HepG2 (cell line): Measurements from ENCODE around the gene MAPRE3. TPM values are rescaled to one million over a fixed set of nuclear protein-coding genes. Genes with fewer than 3 reads are reported as not detected.

ENCODE experiments used
- CBX1 ChIP-seq: IDR thresholded peaks from one replicate; pipeline ENCODE4 v1.6.1; 2016; ENCODE audit warnings: antibody characterized with exemption, low read depth
- KMT2B ChIP-seq: IDR thresholded peaks from 2 replicates; pipeline ENCODE4 v1.6.1; 2016; ENCODE audit warnings: missing genetic modification reagents, missing compliant biosample characterization
- MAFF ChIP-seq: IDR thresholded peaks from 2 replicates; pipeline ENCODE4 v1.6.1; 2011; ENCODE audit warnings: low read depth, low read length, improper control_type of control experiment
- NAIF1 ChIP-seq: sonication (generic); formaldehyde crosslinking; IDR thresholded peaks from 2 replicates; pipeline ENCODE4 v1.5.0; 2020; ENCODE audit warnings: mild to moderate bottlenecking, missing genetic modification reagents, borderline replicate concordance
- NPAS2 ChIP-seq: sonication (generic); formaldehyde crosslinking; IDR thresholded peaks from 2 replicates; pipeline ENCODE4 v1.8.0; 2022; ENCODE audit warnings: mild to moderate bottlenecking, missing genetic modification reagents, borderline replicate concordance
- PRMT3 ChIP-seq: sonication (generic); formaldehyde crosslinking; IDR thresholded peaks from 2 replicates; pipeline ENCODE4 v1.8.1; 2022; ENCODE audit warnings: low read depth, mild to moderate bottlenecking, moderate library complexity, missing genetic modification reagents, borderline replicate concordance
- ZNF484 ChIP-seq: sonication (generic); formaldehyde crosslinking; IDR thresholded peaks from 2 replicates; pipeline ENCODE4 v1.5.1; 2020; ENCODE audit warnings: mild to moderate bottlenecking, low read depth, missing genetic modification reagents, borderline replicate concordance
- ZNF496 ChIP-seq: sonication (generic); formaldehyde crosslinking; IDR thresholded peaks from 2 replicates; pipeline ENCODE4 v1.8.1; 2023; ENCODE audit warnings: mild to moderate bottlenecking, moderate library complexity, missing genetic modification reagents; ENCODE audit not compliant: insufficient replicate concordance
- ZNF567 ChIP-seq: sonication (generic); formaldehyde crosslinking; IDR thresholded peaks from 2 replicates; pipeline ENCODE4 v1.8.1; 2023; ENCODE audit warnings: mild to moderate bottlenecking, missing genetic modification reagents, borderline replicate concordance
- polyA plus RNA-seq, 8 experiments: library from polyadenylated mRNA; depleted of rRNA in 3 of 8; stranded (reverse) in 7 of 8; unstranded in 1 of 8; fragments of >200 nt; fragmentation: Illumina TruSeq in 4 of 8; extraction: Trizol in 4 of 8; gene quantifications; 2 replicates each; pipeline versions ENCODE4 v1.2.1 to v1.2.3, GENCODE V29; 2011 to 2016; ENCODE audit warnings: low read depth in 4 of 8, missing spikeins in 1 of 8, mixed read lengths in 1 of 8; ENCODE audit not compliant: insufficient read depth in 1 of 8
- total RNA-seq, 5 experiments: library from RNA; depleted of rRNA; stranded (reverse); fragments of >200 nt; fragmentation: Illumina TruSeq; extraction: Trizol; gene quantifications; 2 replicates each; pipeline ENCODE4 v1.2.3, GENCODE V29; 2016; ENCODE audit warnings: low read depth in 1 of 5
- TF ChIP-seq, protein P1 (sequence below): sonication (generic); formaldehyde crosslinking; IDR thresholded peaks from 2 replicates; pipeline ENCODE4 v1.4.0; 2020; ENCODE audit warnings: missing genetic modification reagents
- TF ChIP-seq, protein P2 (sequence below): IDR thresholded peaks from 2 replicates; pipeline ENCODE4 v1.6.1; 2018; ENCODE audit warnings: missing genetic modification reagents
- TF ChIP-seq, protein P3 (sequence below): sonication (generic); formaldehyde crosslinking; IDR thresholded peaks from 2 replicates; pipeline ENCODE4 v1.8.0; 2022; ENCODE audit warnings: missing genetic modification reagents, mild to moderate bottlenecking, inconsistent platforms, borderline replicate concordance
- TF ChIP-seq, protein P4 (sequence below): sonication (generic); formaldehyde crosslinking; IDR thresholded peaks from 2 replicates; pipeline ENCODE4 v1.5.1; 2020; ENCODE audit warnings: missing genetic modification reagents, mild to moderate bottlenecking, borderline replicate concordance
- TF ChIP-seq, protein P5 (sequence below), 2 experiments: sonication (generic) in 1 of 2; formaldehyde crosslinking in 1 of 2; IDR thresholded peaks; 2 replicates each; pipeline versions ENCODE4 v1.4.0 to v1.6.1; 2016 to 2020; ENCODE audit warnings: borderline replicate concordance in 1 of 2, low read depth in 1 of 2, mild to moderate bottlenecking in 1 of 2, missing genetic modification reagents in 1 of 2
- TF ChIP-seq, protein P6 (sequence below): fragments of 450-650 bp; IDR thresholded peaks from 2 replicates; pipeline ENCODE4 v1.6.1; 2016
- TF ChIP-seq, protein P7 (sequence below): sonication (generic); formaldehyde crosslinking; conservative IDR thresholded peaks from 2 replicates; pipeline ENCODE4 v1.4.0; 2020; ENCODE audit warnings: missing genetic modification reagents

MAPRE3 gene
- total and polyA plus RNA-seq, 2 of the 13 experiments (the other 11 are each of a cell fraction or from before 2014, with no cell fraction given), result 0.31 to 0.91 TPM

DNA sequence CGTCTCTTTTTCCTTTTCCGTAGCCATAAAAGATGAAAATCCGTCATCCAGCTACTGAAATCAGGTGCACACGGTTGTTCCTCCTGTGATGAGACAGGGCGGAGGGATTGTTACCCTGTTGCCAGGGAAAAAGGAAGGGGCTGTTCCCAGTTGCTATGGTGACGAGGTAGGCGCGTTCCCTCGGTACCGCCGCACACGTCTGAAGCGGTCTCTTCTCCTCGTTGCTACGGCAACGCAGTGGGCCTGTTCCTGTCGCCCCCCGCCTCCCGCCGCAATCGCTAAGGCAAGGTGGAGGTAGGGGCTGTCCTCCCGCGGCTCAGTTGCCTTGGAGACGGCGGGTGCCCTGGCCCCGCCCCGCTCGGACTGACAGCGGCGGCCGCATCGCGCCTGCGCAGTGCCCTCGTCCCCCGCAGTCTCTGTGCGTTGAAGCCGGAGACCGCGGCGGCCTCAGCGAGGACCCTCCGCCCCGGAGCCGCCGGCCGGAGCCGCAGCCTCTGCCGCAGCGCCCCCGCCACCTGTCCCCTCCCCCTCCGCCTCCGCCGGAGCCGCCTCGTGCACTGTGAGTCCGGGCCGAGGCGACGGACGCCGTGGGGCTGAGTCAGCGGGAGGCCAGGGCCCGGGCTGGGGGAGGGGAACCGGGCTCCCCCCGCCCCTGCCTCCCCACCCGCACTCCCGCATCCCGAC, at the start of gene MAPRE3 (continued):
- TF ChIP-seq, protein P1, sequence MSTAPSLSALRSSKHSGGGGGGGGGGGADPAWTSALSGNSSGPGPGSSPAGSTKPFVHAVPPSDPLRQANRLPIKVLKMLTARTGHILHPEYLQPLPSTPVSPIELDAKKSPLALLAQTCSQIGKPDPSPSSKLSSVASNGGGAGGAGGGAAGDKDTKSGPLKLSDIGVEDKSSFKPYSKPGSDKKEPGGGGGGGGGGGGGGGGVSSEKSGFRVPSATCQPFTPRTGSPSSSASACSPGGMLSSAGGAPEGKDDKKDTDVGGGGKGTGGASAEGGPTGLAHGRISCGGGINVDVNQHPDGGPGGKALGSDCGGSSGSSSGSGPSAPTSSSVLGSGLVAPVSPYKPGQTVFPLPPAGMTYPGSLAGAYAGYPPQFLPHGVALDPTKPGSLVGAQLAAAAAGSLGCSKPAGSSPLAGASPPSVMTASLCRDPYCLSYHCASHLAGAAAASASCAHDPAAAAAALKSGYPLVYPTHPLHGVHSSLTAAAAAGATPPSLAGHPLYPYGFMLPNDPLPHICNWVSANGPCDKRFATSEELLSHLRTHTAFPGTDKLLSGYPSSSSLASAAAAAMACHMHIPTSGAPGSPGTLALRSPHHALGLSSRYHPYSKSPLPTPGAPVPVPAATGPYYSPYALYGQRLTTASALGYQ (CRISPR knock-in tag), result no peak
- TF ChIP-seq ZNF496 (CRISPR knock-in tag) (no peak), NPAS2 (CRISPR knock-in tag) (no peak), CBX1 (no peak), ZNF484 (no peak), ZNF567 (CRISPR knock-in tag) (0 out of 2 replicates have a peak, but pooled peaks have one; percentile 64), PRMT3 (no peak), MAFF (no peak), KMT2B (CRISPR knock-in tag) (no peak), NAIF1 (CRISPR knock-in tag) (no peak)
- TF ChIP-seq, protein P2, sequence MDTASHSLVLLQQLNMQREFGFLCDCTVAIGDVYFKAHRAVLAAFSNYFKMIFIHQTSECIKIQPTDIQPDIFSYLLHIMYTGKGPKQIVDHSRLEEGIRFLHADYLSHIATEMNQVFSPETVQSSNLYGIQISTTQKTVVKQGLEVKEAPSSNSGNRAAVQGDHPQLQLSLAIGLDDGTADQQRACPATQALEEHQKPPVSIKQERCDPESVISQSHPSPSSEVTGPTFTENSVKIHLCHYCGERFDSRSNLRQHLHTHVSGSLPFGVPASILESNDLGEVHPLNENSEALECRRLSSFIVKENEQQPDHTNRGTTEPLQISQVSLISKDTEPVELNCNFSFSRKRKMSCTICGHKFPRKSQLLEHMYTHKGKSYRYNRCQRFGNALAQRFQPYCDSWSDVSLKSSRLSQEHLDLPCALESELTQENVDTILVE (CRISPR knock-in tag), result no peak
- TF ChIP-seq, protein P3, sequence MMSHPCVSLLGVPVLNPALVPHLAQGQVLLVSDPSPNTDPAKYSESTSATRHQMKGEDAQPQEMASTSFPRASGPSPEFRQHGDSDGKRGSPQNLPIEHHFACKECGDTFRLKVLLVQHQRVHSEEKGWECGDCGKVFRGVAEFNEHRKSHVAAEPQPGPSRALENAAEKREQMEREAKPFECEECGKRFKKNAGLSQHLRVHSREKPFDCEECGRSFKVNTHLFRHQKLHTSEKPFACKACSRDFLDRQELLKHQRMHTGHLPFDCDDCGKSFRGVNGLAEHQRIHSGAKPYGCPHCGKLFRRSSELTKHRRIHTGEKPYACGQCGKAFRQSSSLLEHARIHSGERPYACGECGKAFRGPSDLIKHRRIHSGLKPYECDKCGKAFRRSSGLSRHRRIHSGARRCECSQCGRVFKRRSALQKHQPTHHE (CRISPR knock-in tag), result no peak
- TF ChIP-seq, protein P4, sequence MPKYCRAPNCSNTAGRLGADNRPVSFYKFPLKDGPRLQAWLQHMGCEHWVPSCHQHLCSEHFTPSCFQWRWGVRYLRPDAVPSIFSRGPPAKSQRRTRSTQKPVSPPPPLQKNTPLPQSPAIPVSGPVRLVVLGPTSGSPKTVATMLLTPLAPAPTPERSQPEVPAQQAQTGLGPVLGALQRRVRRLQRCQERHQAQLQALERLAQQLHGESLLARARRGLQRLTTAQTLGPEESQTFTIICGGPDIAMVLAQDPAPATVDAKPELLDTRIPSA, result no peak
- TF ChIP-seq, protein P5, sequence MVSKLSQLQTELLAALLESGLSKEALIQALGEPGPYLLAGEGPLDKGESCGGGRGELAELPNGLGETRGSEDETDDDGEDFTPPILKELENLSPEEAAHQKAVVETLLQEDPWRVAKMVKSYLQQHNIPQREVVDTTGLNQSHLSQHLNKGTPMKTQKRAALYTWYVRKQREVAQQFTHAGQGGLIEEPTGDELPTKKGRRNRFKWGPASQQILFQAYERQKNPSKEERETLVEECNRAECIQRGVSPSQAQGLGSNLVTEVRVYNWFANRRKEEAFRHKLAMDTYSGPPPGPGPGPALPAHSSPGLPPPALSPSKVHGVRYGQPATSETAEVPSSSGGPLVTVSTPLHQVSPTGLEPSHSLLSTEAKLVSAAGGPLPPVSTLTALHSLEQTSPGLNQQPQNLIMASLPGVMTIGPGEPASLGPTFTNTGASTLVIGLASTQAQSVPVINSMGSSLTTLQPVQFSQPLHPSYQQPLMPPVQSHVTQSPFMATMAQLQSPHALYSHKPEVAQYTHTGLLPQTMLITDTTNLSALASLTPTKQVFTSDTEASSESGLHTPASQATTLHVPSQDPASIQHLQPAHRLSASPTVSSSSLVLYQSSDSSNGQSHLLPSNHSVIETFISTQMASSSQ (IDR thresholded peaks at IDR 0.05; ENCODE audit: low read depth), result no peak
- TF ChIP-seq, protein P5 (CRISPR knock-in tag; IDR thresholded peaks at IDR 0.05; ENCODE audit: borderline replicate concordance), result no peak
- TF ChIP-seq, protein P6, sequence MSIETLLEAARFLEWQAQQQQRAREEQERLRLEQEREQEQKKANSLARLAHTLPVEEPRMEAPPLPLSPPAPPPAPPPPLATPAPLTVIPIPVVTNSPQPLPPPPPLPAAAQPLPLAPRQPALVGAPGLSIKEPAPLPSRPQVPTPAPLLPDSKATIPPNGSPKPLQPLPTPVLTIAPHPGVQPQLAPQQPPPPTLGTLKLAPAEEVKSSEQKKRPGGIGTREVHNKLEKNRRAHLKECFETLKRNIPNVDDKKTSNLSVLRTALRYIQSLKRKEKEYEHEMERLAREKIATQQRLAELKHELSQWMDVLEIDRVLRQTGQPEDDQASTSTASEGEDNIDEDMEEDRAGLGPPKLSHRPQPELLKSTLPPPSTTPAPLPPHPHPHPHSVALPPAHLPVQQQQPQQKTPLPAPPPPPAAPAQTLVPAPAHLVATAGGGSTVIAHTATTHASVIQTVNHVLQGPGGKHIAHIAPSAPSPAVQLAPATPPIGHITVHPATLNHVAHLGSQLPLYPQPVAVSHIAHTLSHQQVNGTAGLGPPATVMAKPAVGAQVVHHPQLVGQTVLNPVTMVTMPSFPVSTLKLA, result no peak
- TF ChIP-seq, protein P7, sequence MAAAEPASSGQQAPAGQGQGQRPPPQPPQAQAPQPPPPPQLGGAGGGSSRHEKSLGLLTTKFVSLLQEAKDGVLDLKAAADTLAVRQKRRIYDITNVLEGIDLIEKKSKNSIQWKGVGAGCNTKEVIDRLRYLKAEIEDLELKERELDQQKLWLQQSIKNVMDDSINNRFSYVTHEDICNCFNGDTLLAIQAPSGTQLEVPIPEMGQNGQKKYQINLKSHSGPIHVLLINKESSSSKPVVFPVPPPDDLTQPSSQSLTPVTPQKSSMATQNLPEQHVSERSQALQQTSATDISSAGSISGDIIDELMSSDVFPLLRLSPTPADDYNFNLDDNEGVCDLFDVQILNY, result no peak
